GM18511 (cell line): ENCODE data around the gene RAP1A.
A peak's percentile ranks its signal among the peaks of the same experiment; 100 is the strongest.
"Not testable (repeated sequence)": the region's sequence is repeated elsewhere in the genome, so short reads cannot be mapped to it uniquely, and the experiment has no call there.

ENCODE experiments used
- ATAC-seq: cut with Tn5 transposase; IDR thresholded peaks from one replicate; pipeline ENCODE4 v1.9.1; 2021; ENCODE audit warnings: mild to moderate bottlenecking, moderate library complexity; ENCODE audit not compliant: unreplicated experiment

The RAP1A gene

GRCh38 chr1:111597426-111597825 is 22.2 kb upstream of the RAP1A start:
- no peak for ATAC-seq

GRCh38 chr1:111598544-111598943 is 21.0 kb upstream of the RAP1A start:
- no peak for ATAC-seq

- peak; percentile 5 for ATAC-seq
Observed at GRCh38 chr1:111599781-111600693, 19.6 kb upstream of the RAP1A start.

GRCh38 chr1:111600886-111601386 is 18.7 kb upstream of the RAP1A start:
- ATAC-seq = peak; percentile 74

- no peak for ATAC-seq
Observed at GRCh38 chr1:111602302-111602701, 17.3 kb upstream of the RAP1A start.

GRCh38 chr1:111602974-111603373 is 16.6 kb upstream of the RAP1A start:
- ATAC-seq = no peak

- no peak for ATAC-seq
Observed at GRCh38 chr1:111603979-111604378, 15.6 kb upstream of the RAP1A start.

- no peak for ATAC-seq
Observed at GRCh38 chr1:111604931-111605330, 14.7 kb upstream of the RAP1A start.

GRCh38 chr1:111605576-111605975 is 14.0 kb upstream of the RAP1A start:
- ATAC-seq = no peak

GRCh38 chr1:111606457-111607215 is 13.0 kb upstream of the RAP1A start:
- ATAC-seq = not testable (repeated sequence)

GRCh38 chr1:111608528-111608927 is 11.1 kb upstream of the RAP1A start:
- not testable (repeated sequence) for ATAC-seq

- ATAC-seq = no peak
Observed at GRCh38 chr1:111611986-111612385, 7.6 kb upstream of the RAP1A start.

GRCh38 chr1:111615870-111616715 is 3.5 kb upstream of the RAP1A start:
- peak; percentile 54 for ATAC-seq

GRCh38 chr1:111618081-111618480 is 1.5 kb upstream of the RAP1A start:
- no peak for ATAC-seq

- peak; percentile 16 for ATAC-seq
Observed at GRCh38 chr1:111618961-111619634, 491 bp upstream of the RAP1A start.

GRCh38 chr1:111620441-111620971 is 917 bp downstream of the RAP1A start:
- no peak for ATAC-seq

GRCh38 chr1:111621050-111621449 is 1.5 kb downstream of the RAP1A start:
- ATAC-seq = no peak

- ATAC-seq = no peak
Observed at GRCh38 chr1:111622166-111622565, 2.6 kb downstream of the RAP1A start.

GRCh38 chr1:111624382-111624781 is 4.8 kb downstream of the RAP1A start:
- no peak for ATAC-seq

- ATAC-seq = no peak
Observed at GRCh38 chr1:111625276-111625675, 5.7 kb downstream of the RAP1A start.
